ENCODE data around the gene JARID2.

GRCh38 chr6:15220062-15220461, 25.8 kb upstream of the JARID2 start:
- TF ChIP-seq CTCF (conservative IDR thresholded peaks at IDR 0.05 in 1 of 2, IDR thresholded peaks at IDR 0.05 in 1 of 2; ENCODE audit: extremely low read depth in 1 of 2, insufficient read depth in 1 of 2, low read depth in 1 of 2, low read length in 2 of 2) (no peak), EZH2 (IDR thresholded peaks at IDR 0.05; ENCODE audit: borderline replicate concordance, low read length) (no peak)

All from mammary epithelial cell (primary cell).